ENCODE results near the gene ACSM5.

DNA sequence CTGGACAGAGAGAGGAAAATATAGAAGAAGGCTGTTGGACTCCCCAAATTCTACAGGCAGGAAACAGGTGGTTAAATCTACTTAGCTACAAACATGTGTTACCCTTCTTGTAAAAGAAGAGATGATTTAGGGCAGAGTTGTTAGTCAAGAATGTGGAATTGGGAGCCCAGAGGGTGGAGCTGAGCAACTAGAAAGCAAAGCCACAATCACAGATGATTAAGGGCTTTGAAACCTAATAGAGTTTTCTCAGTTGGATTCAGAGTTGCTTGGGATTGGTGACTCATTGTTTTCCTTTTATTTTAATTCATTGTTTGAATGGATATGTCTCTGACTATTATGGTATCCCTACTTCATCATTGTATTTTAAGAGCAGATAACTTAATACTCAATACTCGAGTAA lies 6.2 kb downstream of the ACSM5 start:
- TF ChIP-seq, protein P1, sequence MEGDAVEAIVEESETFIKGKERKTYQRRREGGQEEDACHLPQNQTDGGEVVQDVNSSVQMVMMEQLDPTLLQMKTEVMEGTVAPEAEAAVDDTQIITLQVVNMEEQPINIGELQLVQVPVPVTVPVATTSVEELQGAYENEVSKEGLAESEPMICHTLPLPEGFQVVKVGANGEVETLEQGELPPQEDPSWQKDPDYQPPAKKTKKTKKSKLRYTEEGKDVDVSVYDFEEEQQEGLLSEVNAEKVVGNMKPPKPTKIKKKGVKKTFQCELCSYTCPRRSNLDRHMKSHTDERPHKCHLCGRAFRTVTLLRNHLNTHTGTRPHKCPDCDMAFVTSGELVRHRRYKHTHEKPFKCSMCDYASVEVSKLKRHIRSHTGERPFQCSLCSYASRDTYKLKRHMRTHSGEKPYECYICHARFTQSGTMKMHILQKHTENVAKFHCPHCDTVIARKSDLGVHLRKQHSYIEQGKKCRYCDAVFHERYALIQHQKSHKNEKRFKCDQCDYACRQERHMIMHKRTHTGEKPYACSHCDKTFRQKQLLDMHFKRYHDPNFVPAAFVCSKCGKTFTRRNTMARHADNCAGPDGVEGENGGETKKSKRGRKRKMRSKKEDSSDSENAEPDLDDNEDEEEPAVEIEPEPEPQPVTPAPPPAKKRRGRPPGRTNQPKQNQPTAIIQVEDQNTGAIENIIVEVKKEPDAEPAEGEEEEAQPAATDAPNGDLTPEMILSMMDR (IDR thresholded peaks at IDR 0.05; ENCODE audit: low read depth, low read length, poor library complexity, severe bottlenecking): no peak
- TF ChIP-seq EZH2phosphoT487 (IDR thresholded peaks at IDR 0.05; ENCODE audit: borderline replicate concordance, low read length): no peak
